ENCODE measurements around the gene LRSAM1. TPM values are rescaled to one million over a fixed set of nuclear protein-coding genes. Genes with fewer than 3 reads are reported as not detected.

LRSAM1 gene
- polyA plus RNA-seq, 1 experiment, result 3.4 TPM

GRCh38 chr9:127449332-127449966 lies 1.9 kb upstream of the LRSAM1 start:
- Histone ChIP-seq H3K9me3 (ENCODE audit: control insufficient read depth, insufficient read depth, low read length) (peaks cover 26% of the 10 kb centered on the region), H3K4me3 (ENCODE audit: low read depth, low read length) (peak overlapping the region; percentile 96), H3K27ac (ENCODE audit: low read depth, low read length) (peak overlapping the region; percentile 89), H3K27me3 (ENCODE audit: control insufficient read depth, insufficient read depth, low read length) (no peaks in the 10 kb centered on the region)
- DNase-seq (ENCODE audit: low read depth, low spot score), result no peak
- POLR2A ChIA-PET, result interaction anchor here (0.5 to 1.5 kb wide), 3 partner anchors 25 to 137 kb away, joined by 6 to 10 read pairs (median 7); partner anchors contain the start of gene ZNF79
- CTCF ChIA-PET, result interaction anchor here (1.2 kb wide), 1 partner anchor 136 kb away, joined by 4 read pairs; no protein-coding TSS in a partner anchor
- no peak for TF ChIP-seq CTCF (IDR thresholded peaks at IDR 0.05; ENCODE audit: low read depth, low read length)

DNA sequence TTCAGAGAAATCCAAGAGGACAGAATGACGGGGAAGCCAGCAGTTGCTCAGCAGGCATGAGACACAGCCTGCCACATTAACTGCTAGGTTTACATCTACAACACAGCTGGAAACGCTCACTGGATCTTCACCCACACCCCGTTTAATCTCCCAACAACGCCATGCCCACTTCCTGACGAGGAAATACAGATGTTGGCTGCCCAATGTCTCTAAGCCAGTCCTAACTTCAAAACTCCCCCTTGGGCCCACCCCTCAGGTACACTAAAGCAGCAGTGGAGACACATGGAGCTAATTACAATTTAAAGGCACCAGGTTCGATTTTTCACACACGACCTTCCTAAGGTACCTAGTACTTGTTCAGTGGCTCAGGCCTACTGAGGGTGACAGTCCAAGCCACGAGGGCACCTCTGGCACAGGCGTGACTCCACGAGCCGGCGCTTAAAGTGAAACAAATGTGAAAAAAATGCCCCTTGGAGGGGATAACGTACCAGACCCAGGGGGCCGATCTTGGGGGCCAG lies 1.0 kb upstream of the LRSAM1 start:
- CTCF ChIA-PET, result interaction anchor here (1.2 kb wide), 1 partner anchor 135 kb away, joined by 4 read pairs; no protein-coding TSS in a partner anchor
- peak; percentile 26 for DNase-seq (ENCODE audit: low read depth, low spot score)
- Histone ChIP-seq H3K9me3 (ENCODE audit: control insufficient read depth, insufficient read depth, low read length) (peaks cover 18% of the 10 kb centered on the region), H3K27ac (ENCODE audit: low read depth, low read length) (peak overlapping the region; percentile 89), H3K4me3 (ENCODE audit: low read depth, low read length) (peak overlapping the region; percentile 96), H3K27me3 (ENCODE audit: control insufficient read depth, insufficient read depth, low read length) (no peaks in the 10 kb centered on the region)
- POLR2A ChIA-PET, result interaction anchor here (0.6 to 2.0 kb wide), 16 partner anchors 14 to 328 kb away, joined by 3 to 13 read pairs (median 4); partner anchors contain the start of genes ANGPTL2, SLC2A8 and ZNF79
- no peak for TF ChIP-seq CTCF (IDR thresholded peaks at IDR 0.05; ENCODE audit: low read depth, low read length)

- no peak for TF ChIP-seq CTCF (IDR thresholded peaks at IDR 0.05; ENCODE audit: low read depth, low read length)
- POLR2A ChIA-PET, result interaction anchor here (0.6 to 2.0 kb wide), 25 partner anchors 9 to 430 kb away, joined by 3 to 16 read pairs (median 4); partner anchors contain the start of genes SLC2A8, STXBP1 and ZNF79
- peak overlapping the region; percentile 96 for H3K4me3 ChIP-seq (ENCODE audit: low read depth, low read length)
- CTCF ChIA-PET, result no interaction called here
- no peak for DNase-seq (ENCODE audit: low read depth, low spot score)
- H3K9me3 ChIP-seq (ENCODE audit: control insufficient read depth, insufficient read depth, low read length), result peaks cover 9% of the 10 kb centered on the region
- H3K27ac ChIP-seq (ENCODE audit: low read depth, low read length), result peak overlapping the region; percentile 70
- no peaks in the 10 kb centered on the region for H3K27me3 ChIP-seq (ENCODE audit: control insufficient read depth, insufficient read depth, low read length)
Observed at GRCh38 chr9:127451608-127451857, 223 bp downstream of the LRSAM1 start.

DNA sequence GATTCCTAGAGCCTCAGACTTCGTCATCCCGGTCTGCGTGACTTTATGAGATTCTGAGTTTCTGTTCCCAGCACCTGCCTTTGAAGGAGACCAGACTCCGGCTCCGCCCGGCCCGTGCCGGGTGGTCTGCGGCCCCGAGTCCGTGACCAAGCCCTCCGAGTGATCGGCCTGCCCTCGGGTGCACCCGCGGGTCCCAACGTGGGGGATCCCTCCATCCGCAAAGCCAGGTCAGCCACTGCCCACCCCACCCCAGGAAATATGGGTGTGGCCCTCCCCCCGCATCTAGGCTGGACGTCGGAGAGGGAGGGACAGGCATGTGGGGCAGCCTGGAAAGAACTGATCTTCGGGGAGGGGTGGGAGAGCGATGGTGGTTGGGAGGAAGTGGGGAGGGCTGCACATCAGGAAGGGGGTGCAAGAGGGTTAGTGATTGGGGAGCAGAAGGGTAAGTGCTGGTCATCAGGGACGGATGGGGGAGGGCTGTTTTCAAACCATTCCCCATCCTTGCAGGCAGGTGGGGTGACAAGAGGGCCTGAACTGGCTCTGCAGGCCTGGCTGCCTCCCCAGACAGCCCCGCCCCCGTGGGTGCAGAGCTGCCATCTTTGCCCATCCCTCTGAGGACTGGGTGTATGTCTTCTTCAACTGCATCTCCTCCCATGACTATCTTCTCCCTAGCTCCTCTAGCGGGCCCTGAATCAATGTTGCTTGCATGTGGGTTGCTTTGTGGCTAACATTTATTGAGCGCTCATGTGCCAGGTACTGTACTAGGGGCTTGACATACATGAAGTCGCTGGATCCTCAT lies 747 bp downstream of the LRSAM1 start:
- Histone ChIP-seq H3K27me3 (ENCODE audit: control insufficient read depth, insufficient read depth, low read length) (no peaks in the 10 kb centered on the region), H3K27ac (ENCODE audit: low read depth, low read length) (peak overlapping the region; percentile 70), H3K4me3 (ENCODE audit: low read depth, low read length) (peak overlapping the region; percentile 96), H3K9me3 (ENCODE audit: control insufficient read depth, insufficient read depth, low read length) (peaks cover 8% of the 10 kb centered on the region)
- ChIA-PET CTCF (no interaction called here), POLR2A (interaction anchor here (0.6 to 2.0 kb wide), 23 partner anchors 8 to 429 kb away, joined by 3 to 16 read pairs (median 5); partner anchors contain the start of genes SLC2A8, STXBP1 and ZNF79)
- TF ChIP-seq CTCF (IDR thresholded peaks at IDR 0.05; ENCODE audit: low read depth, low read length), result no peak
- DNase-seq (ENCODE audit: low read depth, low spot score), result no peak

Measured in AG04450 (cell line).